H1 (cell line): ENCODE measurements around the gene MAP1A. TPM values are rescaled to one million over a fixed set of nuclear protein-coding genes. Genes with fewer than 3 reads are reported as not detected.

Experiments
- CTCF ChIA-PET: fragments of 300-600 bp; sonication (Branson Sonifier 250); formaldehyde crosslinking; loops from one replicate; lab custom pipeline; 2021; ENCODE audit not compliant: partially characterized antibody; lab: Charles Lee
- POLR2A ChIA-PET: fragments of 300-600 bp; sonication (Branson Sonifier 250); formaldehyde crosslinking; loops from one replicate; lab custom pipeline; 2021; ENCODE audit warnings: inconsistent platforms; ENCODE audit not compliant: partially characterized antibody; lab: Charles Lee
- DNase-seq, 2 experiments: peaks; one replicate each; pipeline versions ENCODE4 v3.0.0 to v3.0.0-alpha.2; 2010 to 2022; ENCODE audit warnings: low spot score in 2 of 2, low read depth in 1 of 2, mixed read lengths in 1 of 2
- FAIRE-seq: peaks from 2 replicates; lab custom pipeline; 2011; peaks lifted over from hg19 to GRCh38; lab: Jason Lieb, UNC
- H2AFZ ChIP-seq: 2 replicates; pipeline ENCODE4 v1.8.1; 2012; ENCODE audit warnings: low read length, inconsistent platforms
- H2AK5ac ChIP-seq: 2 replicates; pipeline ENCODE4 v1.6.1; 2013; ENCODE audit warnings: low read depth, low read length
- H2BK120ac ChIP-seq: replicated peaks from 2 replicates; pipeline ENCODE3; 2013; ENCODE audit warnings: low read depth, low read length, inconsistent platforms
- H2BK12ac ChIP-seq: 2 replicates; pipeline ENCODE4 v1.6.1; 2013; ENCODE audit warnings: low read depth, low read length
- H2BK15ac ChIP-seq: 2 replicates; pipeline ENCODE4 v1.6.1; 2013; ENCODE audit warnings: low read length
- H2BK20ac ChIP-seq: 2 replicates; pipeline ENCODE4 v1.6.1; 2013; ENCODE audit warnings: low read length
- H2BK5ac ChIP-seq: 2 replicates; pipeline ENCODE4 v1.6.1; 2013; ENCODE audit warnings: low read depth, low read length
- H3K14ac ChIP-seq: 2 replicates; pipeline ENCODE4 v1.6.1; 2013; ENCODE audit warnings: inconsistent platforms; ENCODE audit not compliant: insufficient read length
- H3K18ac ChIP-seq: 2 replicates; pipeline ENCODE4 v1.6.1; 2013; ENCODE audit warnings: low read length; ENCODE audit errors: extremely low read depth
- H3K23ac ChIP-seq: 2 replicates; pipeline ENCODE4 v1.6.1; 2013; ENCODE audit warnings: inconsistent platforms; ENCODE audit not compliant: insufficient read length
- H3K23me2 ChIP-seq: 2 replicates; pipeline ENCODE4 v1.6.1; 2013; ENCODE audit warnings: low read depth, low read length
- H3K27ac ChIP-seq: 2 replicates; pipeline ENCODE4 v1.6.1; 2011; ENCODE audit warnings: low read depth, low read length, inconsistent platforms
- H3K27me3 ChIP-seq, 4 experiments: replicated peaks in 1 of 4; 1 replicate in 1 of 4; 2 replicates in 3 of 4; pipeline versions ENCODE4 v1.6.1 to v1.8.1; 2011 to 2013; ENCODE audit warnings: low read length in 3 of 4, mild to moderate bottlenecking in 3 of 4, inconsistent platforms in 2 of 4, mixed read lengths in 2 of 4, moderate library complexity in 1 of 4; ENCODE audit not compliant: control insufficient read depth in 3 of 4, insufficient read depth in 3 of 4; ENCODE audit errors: extremely low read depth in 1 of 4
- H3K36me3 ChIP-seq, 4 experiments: 2 replicates each; pipeline versions ENCODE4 v1.6.1 to v1.8.1; 2011 to 2013; ENCODE audit warnings: mild to moderate bottlenecking in 4 of 4, low read length in 3 of 4, moderate library complexity in 2 of 4, control low read depth in 1 of 4, inconsistent platforms in 1 of 4; ENCODE audit not compliant: insufficient read depth in 4 of 4, control insufficient read depth in 2 of 4
- H3K4ac ChIP-seq: replicated peaks from 2 replicates; pipeline ENCODE3; 2013; ENCODE audit warnings: low read length, low read depth, mixed read lengths, inconsistent platforms; ENCODE audit not compliant: insufficient read length
- H3K4me1 ChIP-seq, 4 experiments: replicated peaks in 1 of 4; 1 replicate in 1 of 4; 2 replicates in 3 of 4; pipeline versions ENCODE4 v1.6.1 to v1.8.1; 2011 to 2013; ENCODE audit warnings: low read length in 3 of 4, inconsistent platforms in 2 of 4, mixed read lengths in 1 of 4; ENCODE audit not compliant: insufficient read depth in 4 of 4, control insufficient read depth in 3 of 4
- H3K4me2 ChIP-seq, 2 experiments: 2 replicates each; pipeline versions ENCODE4 v1.6.1 to v1.8.1; 2011 to 2013; ENCODE audit warnings: low read depth in 2 of 2, low read length in 2 of 2, control low read depth in 1 of 2, inconsistent platforms in 1 of 2, mild to moderate bottlenecking in 1 of 2; ENCODE audit not compliant: insufficient read depth in 1 of 2
- H3K4me3 ChIP-seq, 4 experiments: fragments of 200-600, 300-600 bp in 1 of 4; sonication (generic), shearing (Covaris generic), sonication (Bioruptor Twin) in 1 of 4; 2 replicates each; pipeline versions ENCODE4 v1.5.1 to v1.8.1; 2011 to 2016; ENCODE audit warnings: low read length in 4 of 4, low read depth in 3 of 4, control low read depth in 2 of 4, inconsistent platforms in 2 of 4, mild to moderate bottlenecking in 2 of 4, mixed read lengths in 1 of 4, moderate library complexity in 1 of 4; ENCODE audit not compliant: insufficient read depth in 2 of 4; ENCODE audit errors: extremely low read depth in 1 of 4
- H3K56ac ChIP-seq: replicated peaks from 2 replicates; pipeline ENCODE3; 2013; ENCODE audit warnings: low read depth, mild to moderate bottlenecking, mixed read lengths, low read length, inconsistent platforms; ENCODE audit not compliant: insufficient read length
- H3K79me1 ChIP-seq: 2 replicates; pipeline ENCODE4 v1.6.1; 2013; ENCODE audit warnings: low read depth, low read length, control low read depth
- H3K79me2 ChIP-seq, 2 experiments: 2 replicates each; pipeline versions ENCODE4 v1.6.1 to v1.8.1; 2012 to 2013; ENCODE audit warnings: low read length in 2 of 2, mild to moderate bottlenecking in 2 of 2, inconsistent platforms in 1 of 2; ENCODE audit not compliant: insufficient read depth in 2 of 2, control insufficient read depth in 1 of 2
- H3K9ac ChIP-seq, 4 experiments: replicated peaks in 1 of 4; 1 replicate in 1 of 4; 2 replicates in 3 of 4; pipeline versions ENCODE4 v1.6.1 to v1.8.1; 2011 to 2013; ENCODE audit warnings: low read depth in 3 of 4, low read length in 3 of 4, control low read depth in 2 of 4, mild to moderate bottlenecking in 2 of 4, moderate library complexity in 2 of 4, inconsistent platforms in 1 of 4; ENCODE audit errors: extremely low read depth in 1 of 4
- H3K9me3 ChIP-seq, 2 experiments: 2 replicates each; pipeline versions ENCODE4 v1.6.1 to v1.8.1; 2012 to 2013; ENCODE audit warnings: mild to moderate bottlenecking in 2 of 2, moderate library complexity in 2 of 2, control low read depth in 1 of 2, inconsistent platforms in 1 of 2, low read depth in 1 of 2, low read length in 1 of 2, mixed read lengths in 1 of 2; ENCODE audit not compliant: insufficient read depth in 2 of 2
- H4K20me1 ChIP-seq, 2 experiments: replicated peaks in 1 of 2; 2 replicates each; pipeline versions ENCODE3 to v1.8.1; 2011 to 2013; ENCODE audit warnings: inconsistent platforms in 2 of 2, low read length in 2 of 2, mild to moderate bottlenecking in 1 of 2; ENCODE audit not compliant: insufficient read depth in 2 of 2, control insufficient read depth in 1 of 2
- H4K5ac ChIP-seq: 2 replicates; pipeline ENCODE4 v1.6.1; 2013; ENCODE audit warnings: low read length, low read depth, mixed read lengths, inconsistent platforms; ENCODE audit not compliant: insufficient read length
- H4K8ac ChIP-seq: 2 replicates; pipeline ENCODE4 v1.8.0; 2013; ENCODE audit warnings: mild to moderate bottlenecking, moderate library complexity, low read length, inconsistent platforms; ENCODE audit not compliant: insufficient read depth; ENCODE audit errors: extremely low read depth
- H4K91ac ChIP-seq: replicated peaks from 2 replicates; pipeline ENCODE3; 2013; ENCODE audit warnings: low read length, mixed read lengths, inconsistent platforms; ENCODE audit not compliant: insufficient read length
- BRCA1 ChIP-seq: IDR thresholded peaks from 2 replicates; pipeline ENCODE4 v1.6.1; 2012; ENCODE audit warnings: low read depth, low read length, improper control_type of control experiment
- CTBP2 ChIP-seq: IDR thresholded peaks from 2 replicates; pipeline ENCODE4 v1.7.0; 2011; ENCODE audit warnings: borderline replicate concordance, mild to moderate bottlenecking, moderate library complexity, mixed read lengths, low read length; ENCODE audit not compliant: insufficient read depth, insufficient read length
- EGR1 ChIP-seq: IDR thresholded peaks from 2 replicates; pipeline ENCODE4 v1.6.1; 2011; ENCODE audit warnings: low read depth, low read length, borderline replicate concordance
- GABPA ChIP-seq: IDR thresholded peaks from 2 replicates; pipeline ENCODE4 v1.6.1; 2011; ENCODE audit warnings: mild to moderate bottlenecking, low read length, moderate library complexity, borderline replicate concordance; ENCODE audit not compliant: insufficient read depth
- GTF2F1 ChIP-seq: IDR thresholded peaks from 2 replicates; pipeline ENCODE4 v1.6.1; 2012; ENCODE audit warnings: low read depth, low read length, improper control_type of control experiment, borderline replicate concordance
- JUN ChIP-seq: IDR thresholded peaks from 2 replicates; pipeline ENCODE4 v1.6.1; 2011; ENCODE audit warnings: low read depth, mild to moderate bottlenecking, improper control_type of control experiment, low read length
- MAFK ChIP-seq: IDR thresholded peaks from 2 replicates; pipeline ENCODE4 v1.6.1; 2012; ENCODE audit warnings: low read depth, mild to moderate bottlenecking, improper control_type of control experiment, low read length
- SP1 ChIP-seq: IDR thresholded peaks from 2 replicates; pipeline ENCODE4 v1.6.1; 2011; ENCODE audit warnings: low read depth, low read length
- TBP ChIP-seq: IDR thresholded peaks from 2 replicates; pipeline ENCODE4 v1.6.1; 2011; ENCODE audit warnings: low read depth, low read length, improper control_type of control experiment
- TEAD4 ChIP-seq: IDR thresholded peaks from 2 replicates; pipeline ENCODE4 v1.6.1; 2012; ENCODE audit warnings: low read depth, low read length, inconsistent platforms, mixed read lengths
- polyA plus RNA-seq, 7 experiments: library from polyadenylated mRNA; depleted of rRNA in 3 of 7; stranded (reverse) in 5 of 7; unstranded in 2 of 7; fragments of >200 nt in 5 of 7; fragments of 200-250 nt in 2 of 7; gene quantifications; 1 replicate in 5 of 7; 2 replicates in 1 of 7; 4 replicates in 1 of 7; pipeline versions ENCODE4 v1.2.1 to v1.2.3, GENCODE V29; 2011 to 2013; ENCODE audit warnings: missing spikeins in 2 of 7, mixed read lengths in 2 of 7
- total RNA-seq: library from RNA; stranded (reverse); fragmentation: NEBNext Ultra II Directional; extraction: Animal tissue kit (Norgen Biotek cat#: 25700); gene quantifications from 2 replicates; pipeline ENCODE4 v1.2.1, GENCODE V29; 2021
- TF ChIP-seq, protein P1 (sequence below): IDR thresholded peaks from 2 replicates; pipeline ENCODE4 v1.6.1; 2012; ENCODE audit warnings: inconsistent platforms
- TF ChIP-seq, protein P2 (sequence below), 3 experiments: IDR thresholded peaks; 1 replicate in 2 of 3; 2 replicates in 1 of 3; pipeline versions ENCODE4 v1.5.1 to v1.6.1; 2011; ENCODE audit warnings: low read length in 3 of 3, mild to moderate bottlenecking in 3 of 3, inconsistent platforms in 2 of 3, low read depth in 1 of 3, moderate library complexity in 1 of 3; ENCODE audit not compliant: insufficient read depth in 1 of 3; ENCODE audit errors: control extremely low read depth in 1 of 3

The MAP1A gene
- total and polyA plus RNA-seq, 2 of the 8 experiments (the other 6 are each of a cell fraction or from before 2014, with no cell fraction given): 0.80 to 2.4 TPM

DNA sequence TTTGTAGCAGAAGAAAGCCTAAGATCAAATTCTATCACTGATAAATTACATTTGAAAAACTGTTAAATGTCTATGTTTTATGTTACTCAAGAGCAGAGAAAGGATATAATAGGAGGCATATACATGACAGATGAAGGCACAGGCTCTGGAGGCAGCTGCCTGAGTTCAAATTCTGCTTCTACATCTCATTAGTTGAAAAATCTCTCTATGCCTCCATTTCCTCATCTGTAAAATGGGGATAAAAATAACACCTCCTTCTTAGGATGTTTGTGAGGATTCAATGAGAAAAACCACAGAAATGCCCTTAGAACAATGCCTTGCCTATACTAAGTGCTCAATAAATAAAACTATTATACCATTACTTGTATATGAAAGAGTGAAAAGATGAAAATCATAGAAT, 45.4 kb upstream of the MAP1A start:
- no peak overlapping the region for H2BK5ac ChIP-seq
- peaks cover 17 to 86% (median 66%) of the 10 kb centered on the region in 4 experiments for H3K36me3 ChIP-seq
- H4K5ac ChIP-seq: no peak overlapping the region
- H3K56ac ChIP-seq: no peak overlapping the region
- no peak overlapping the region for H3K9ac ChIP-seq
- no peak overlapping the region for H3K23ac ChIP-seq
- no peak overlapping the region for H3K18ac ChIP-seq
- no peak overlapping the region for H3K4me2 ChIP-seq
- no peak overlapping the region for H2BK15ac ChIP-seq
- no peak overlapping the region for H4K91ac ChIP-seq
- no peaks in the 10 kb centered on the region; the same call in 1 of the 2 replicates for H3K23me2 ChIP-seq
- ChIA-PET CTCF (interaction anchor here (0.6 to 1.1 kb wide), 2 partner anchors 42 to 287 kb away, joined by 3 to 6 read pairs; no protein-coding TSS in a partner anchor), POLR2A (interaction anchor here (1.0 kb wide), 1 partner anchor 12 kb away, joined by 5 read pairs; no protein-coding TSS in a partner anchor)
- no peak overlapping the region for H3K27ac ChIP-seq
- H2BK12ac ChIP-seq: no peak overlapping the region
- no peak for DNase-seq
- H2AFZ ChIP-seq: no peak overlapping the region
- no peaks in the 10 kb centered on the region for H3K9me3 ChIP-seq
- no peak overlapping the region for H3K14ac ChIP-seq
- H3K79me1 ChIP-seq: no peaks in the 10 kb centered on the region
- no peak overlapping the region for H2AK5ac ChIP-seq
- no peaks in the 10 kb centered on the region for H3K79me2 ChIP-seq
- H4K20me1 ChIP-seq: no peaks in the 10 kb centered on the region
- no peak overlapping the region for H4K8ac ChIP-seq
- H3K4ac ChIP-seq: no peak overlapping the region
- no peak overlapping the region for H2BK20ac ChIP-seq
- peaks cover 0 to 1% (median 0%) of the 10 kb centered on the region in 4 experiments; a peak in 1 of 7 replicates for H3K27me3 ChIP-seq
- H3K4me1 ChIP-seq: no peaks in the 10 kb centered on the region
- FAIRE-seq: no peak
- H2BK120ac ChIP-seq: no peak overlapping the region
- no peak overlapping the region for H3K4me3 ChIP-seq
- TF ChIP-seq BRCA1 (no peak), TEAD4 (no peak), MAFK (no peak), TBP (no peak), JUN (no peak), CTBP2 (no peak), GTF2F1 (no peak), SP1 (no peak), GABPA (no peak), EGR1 (no peak)
- TF ChIP-seq, protein P1, sequence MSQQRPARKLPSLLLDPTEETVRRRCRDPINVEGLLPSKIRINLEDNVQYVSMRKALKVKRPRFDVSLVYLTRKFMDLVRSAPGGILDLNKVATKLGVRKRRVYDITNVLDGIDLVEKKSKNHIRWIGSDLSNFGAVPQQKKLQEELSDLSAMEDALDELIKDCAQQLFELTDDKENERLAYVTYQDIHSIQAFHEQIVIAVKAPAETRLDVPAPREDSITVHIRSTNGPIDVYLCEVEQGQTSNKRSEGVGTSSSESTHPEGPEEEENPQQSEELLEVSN: no peak
- TF ChIP-seq, protein P2, sequence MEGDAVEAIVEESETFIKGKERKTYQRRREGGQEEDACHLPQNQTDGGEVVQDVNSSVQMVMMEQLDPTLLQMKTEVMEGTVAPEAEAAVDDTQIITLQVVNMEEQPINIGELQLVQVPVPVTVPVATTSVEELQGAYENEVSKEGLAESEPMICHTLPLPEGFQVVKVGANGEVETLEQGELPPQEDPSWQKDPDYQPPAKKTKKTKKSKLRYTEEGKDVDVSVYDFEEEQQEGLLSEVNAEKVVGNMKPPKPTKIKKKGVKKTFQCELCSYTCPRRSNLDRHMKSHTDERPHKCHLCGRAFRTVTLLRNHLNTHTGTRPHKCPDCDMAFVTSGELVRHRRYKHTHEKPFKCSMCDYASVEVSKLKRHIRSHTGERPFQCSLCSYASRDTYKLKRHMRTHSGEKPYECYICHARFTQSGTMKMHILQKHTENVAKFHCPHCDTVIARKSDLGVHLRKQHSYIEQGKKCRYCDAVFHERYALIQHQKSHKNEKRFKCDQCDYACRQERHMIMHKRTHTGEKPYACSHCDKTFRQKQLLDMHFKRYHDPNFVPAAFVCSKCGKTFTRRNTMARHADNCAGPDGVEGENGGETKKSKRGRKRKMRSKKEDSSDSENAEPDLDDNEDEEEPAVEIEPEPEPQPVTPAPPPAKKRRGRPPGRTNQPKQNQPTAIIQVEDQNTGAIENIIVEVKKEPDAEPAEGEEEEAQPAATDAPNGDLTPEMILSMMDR (IDR thresholded peaks at IDR 0.05; ENCODE audit: control extremely low read depth in 1 of 3, insufficient read depth in 1 of 3, low read depth in 1 of 3, low read length in 3 of 3): no peak
